SK-N-SH treated with all-trans-retinoic acid at 6 μM for 48 hours (cell line): ENCODE results near the gene PRSS21.

Experiments used
- CREB5 ChIP-seq: fragments of 250-450 bp; sonication (Bioruptor Pico); IDR thresholded peaks from 2 replicates; pipeline ENCODE4 v1.5.1; 2020; ENCODE audit warnings: low read depth, mild to moderate bottlenecking, moderate library complexity
- PATZ1 ChIP-seq: fragments of 250-450 bp; sonication (Bioruptor Pico); IDR thresholded peaks from 2 replicates; pipeline ENCODE4 v1.8.0; 2020; ENCODE audit warnings: mild to moderate bottlenecking, moderate library complexity, borderline replicate concordance
- PPARA ChIP-seq: fragments of 250-450 bp; sonication (Bioruptor Pico); IDR thresholded peaks from 2 replicates; pipeline ENCODE4 v1.5.0; 2020; ENCODE audit warnings: mild to moderate bottlenecking, borderline replicate concordance
- TSHZ2 ChIP-seq: fragments of 250-450 bp; sonication (Bioruptor Pico); IDR thresholded peaks from 2 replicates; pipeline ENCODE4 v1.5.0; 2020; ENCODE audit warnings: mild to moderate bottlenecking, moderate library complexity
- ZFP3 ChIP-seq: fragments of 250-450 bp; sonication (Bioruptor Pico); IDR thresholded peaks from 2 replicates; pipeline ENCODE4 v1.5.0; 2020; ENCODE audit warnings: mild to moderate bottlenecking, moderate library complexity

GRCh38 chr16:2795395-2796143 is 21.5 kb upstream of the PRSS21 start:
- TF ChIP-seq PPARA (CRISPR knock-in tag), result no peak
- no peak for TF ChIP-seq PATZ1
- no peak for TF ChIP-seq CREB5
- TF ChIP-seq ZFP3, result no peak
- TF ChIP-seq TSHZ2 (CRISPR knock-in tag), result no peak
